GM18861 (cell line): ENCODE data around the gene ROR1.

Source experiments
- ATAC-seq: cut with Tn5 transposase; IDR thresholded peaks from one replicate; pipeline ENCODE4 v1.9.1; 2021; ENCODE audit not compliant: unreplicated experiment

ROR1 gene

GRCh38 chr1:63922848-63923247 lies 149.0 kb downstream of the ROR1 start:
- ATAC-seq = no peak

- no peak for ATAC-seq
Measured at GRCh38 chr1:63923302-63923701, 149.5 kb downstream of the ROR1 start.

GRCh38 chr1:63924600-63924999 lies 150.8 kb downstream of the ROR1 start:
- ATAC-seq = no peak

GRCh38 chr1:63928186-63929105 lies 154.6 kb downstream of the ROR1 start:
- no peak for ATAC-seq

- ATAC-seq = no peak
Measured at GRCh38 chr1:63929106-63929478, 155.3 kb downstream of the ROR1 start.

- no peak for ATAC-seq
Measured at GRCh38 chr1:63931468-63931867, 157.7 kb downstream of the ROR1 start.

GRCh38 chr1:63934697-63935096 lies 160.9 kb downstream of the ROR1 start:
- ATAC-seq = no peak

- no peak for ATAC-seq
Measured at GRCh38 chr1:63935143-63935542, 161.3 kb downstream of the ROR1 start.

- ATAC-seq = peak; percentile 87
Measured at GRCh38 chr1:63935553-63935952, 161.7 kb downstream of the ROR1 start.

- ATAC-seq = no peak
Measured at GRCh38 chr1:63936276-63936675, 162.5 kb downstream of the ROR1 start.

- no peak for ATAC-seq
Measured at GRCh38 chr1:63936801-63937200, 163.0 kb downstream of the ROR1 start.

GRCh38 chr1:63937461-63938022 lies 163.7 kb downstream of the ROR1 start:
- peak; percentile 46 for ATAC-seq

GRCh38 chr1:63940440-63940839 lies 166.6 kb downstream of the ROR1 start:
- ATAC-seq = no peak

GRCh38 chr1:63943393-63943792 lies 169.6 kb downstream of the ROR1 start:
- no peak for ATAC-seq

GRCh38 chr1:63945943-63946342 lies 172.1 kb downstream of the ROR1 start:
- no peak for ATAC-seq

- ATAC-seq = no peak
Measured at GRCh38 chr1:63946866-63947491, 173.2 kb downstream of the ROR1 start.

GRCh38 chr1:63947904-63948303 lies 174.1 kb downstream of the ROR1 start:
- ATAC-seq = no peak

- no peak for ATAC-seq
Measured at GRCh38 chr1:63950023-63950422, 176.2 kb downstream of the ROR1 start.

- ATAC-seq = no peak
Measured at GRCh38 chr1:63951059-63951946, 177.5 kb downstream of the ROR1 start.

- no peak for ATAC-seq
Measured at GRCh38 chr1:63954187-63954586, 180.4 kb downstream of the ROR1 start.
